DMS 273 treated with DMSO at 0.1 percent for 48 hours (cell line): ENCODE results near the gene PIF1.
"Not testable (repeated sequence)": the region's sequence is repeated elsewhere in the genome, so short reads cannot be mapped to it uniquely, and the experiment has no call there.

Experiments
- DNase-seq: peaks from one replicate; lab custom pipeline; 2025; lab: John Stamatoyannopoulos, UW

PIF1 gene

GRCh38 chr15:64808785-64809453 is 16.5 kb downstream of the PIF1 start:
- DNase-seq, result no peak

DNA sequence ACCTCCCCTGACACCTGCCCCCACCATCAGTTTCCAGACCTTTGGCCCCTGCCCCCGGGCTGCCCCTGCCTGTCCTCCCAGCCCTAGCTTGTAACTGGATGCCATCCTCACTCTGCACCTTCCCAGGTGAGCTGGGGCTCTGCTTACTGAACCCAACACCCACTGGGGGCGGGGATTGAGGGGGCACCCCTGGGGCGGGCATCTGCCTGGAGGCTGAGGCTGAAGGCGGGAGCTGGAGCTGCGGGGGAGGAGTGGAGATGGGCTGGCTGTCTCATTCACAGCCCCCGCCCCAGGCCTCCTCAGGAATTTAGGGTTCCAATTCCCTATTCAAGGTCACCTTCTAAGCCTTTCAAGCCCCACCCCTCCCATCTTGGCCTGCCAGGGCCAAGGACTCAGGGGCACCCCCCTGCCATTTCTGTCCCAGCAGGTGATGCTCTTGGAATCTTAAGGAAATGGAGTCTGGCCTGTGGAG is 17.7 kb downstream of the PIF1 start:
- no peak for DNase-seq

GRCh38 chr15:64807051-64807749 is 18.2 kb downstream of the PIF1 start:
- no peak for DNase-seq

- DNase-seq, result no peak
Observed at GRCh38 chr15:64806509-64806908, 18.9 kb downstream of the PIF1 start.

DNA sequence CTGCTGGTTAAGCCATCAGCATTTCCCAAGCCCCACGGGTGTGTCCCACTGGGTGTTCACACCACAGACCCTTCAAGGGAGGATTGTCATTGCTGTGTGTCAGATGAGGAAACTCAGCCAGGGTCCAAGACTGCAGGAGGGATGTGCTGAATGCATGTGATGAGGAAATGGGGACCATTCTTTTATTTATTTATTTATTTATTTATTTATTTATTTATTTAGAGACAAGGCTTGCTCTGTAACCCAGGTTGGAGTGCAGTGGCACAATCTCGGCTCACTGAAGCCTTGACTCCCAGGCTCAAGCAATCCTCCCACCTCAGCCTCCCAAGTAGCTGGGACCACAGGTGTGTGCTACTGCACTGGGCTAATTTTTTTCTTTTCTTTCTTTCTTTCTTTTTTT is 20.8 kb downstream of the PIF1 start:
- no peak for DNase-seq

DNA sequence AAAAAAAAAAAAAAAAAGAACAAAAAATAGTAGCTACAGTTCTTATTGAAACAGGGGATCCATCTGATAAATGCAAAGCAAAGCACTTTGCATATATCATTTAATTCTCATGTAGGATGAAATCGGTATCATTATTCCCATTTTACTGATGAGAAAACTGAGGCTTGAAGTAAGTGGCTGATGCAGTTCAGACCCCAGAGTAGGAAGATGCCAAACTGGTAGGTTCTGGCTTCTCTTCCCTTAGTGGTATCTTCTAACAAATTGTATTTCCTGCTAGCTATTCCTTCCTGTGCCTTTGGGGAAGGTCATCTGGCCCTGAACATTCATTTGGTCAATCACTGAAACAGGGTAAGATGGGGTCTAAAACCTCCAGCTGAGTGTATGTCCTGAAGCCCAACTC is 21.9 kb downstream of the PIF1 start:
- DNase-seq, result no peak

DNA sequence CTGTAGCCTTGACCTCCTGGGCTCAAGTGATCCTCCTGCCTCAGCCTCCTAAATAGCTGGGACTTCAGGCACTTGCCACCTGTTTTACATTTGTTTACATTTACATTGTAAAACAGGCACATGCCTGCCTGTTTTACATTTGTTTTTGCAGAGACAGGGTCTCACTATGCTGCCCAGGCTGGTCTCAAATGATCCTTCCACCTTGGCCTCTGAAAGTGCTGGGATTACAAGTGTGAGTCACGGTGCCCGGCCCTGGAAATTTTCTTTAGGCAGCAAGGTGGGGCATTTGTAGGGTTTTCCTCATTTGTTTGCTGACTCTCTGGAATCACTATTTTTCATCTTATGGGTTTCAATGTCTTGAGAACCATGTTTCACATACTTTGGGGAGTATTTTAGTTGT is 25.0 kb downstream of the PIF1 start:
- no peak for DNase-seq

DNA sequence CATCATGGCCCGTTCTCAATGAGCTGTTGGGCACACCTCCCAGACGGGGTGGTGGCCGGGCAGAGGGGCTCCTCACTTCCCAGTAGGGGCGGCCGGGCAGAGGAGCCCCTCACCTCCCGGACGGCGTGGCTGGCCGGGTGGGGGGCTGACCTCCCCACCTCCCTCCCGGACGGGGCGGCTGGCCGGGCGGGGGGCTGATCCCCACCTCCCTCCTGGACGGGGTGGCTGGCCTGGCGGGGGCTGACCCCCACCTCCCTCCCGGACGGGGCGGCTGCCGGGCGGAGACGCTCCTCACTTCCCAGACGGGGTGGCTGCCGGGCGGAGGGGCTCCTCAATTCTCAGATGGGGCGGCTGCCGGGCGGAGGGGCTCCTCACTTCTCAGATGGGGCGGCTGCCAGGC is 26.5 kb downstream of the PIF1 start:
- not testable (repeated sequence) for DNase-seq

- DNase-seq, result not testable (repeated sequence)
Observed at GRCh38 chr15:64795921-64796320, 29.5 kb downstream of the PIF1 start.

DNA sequence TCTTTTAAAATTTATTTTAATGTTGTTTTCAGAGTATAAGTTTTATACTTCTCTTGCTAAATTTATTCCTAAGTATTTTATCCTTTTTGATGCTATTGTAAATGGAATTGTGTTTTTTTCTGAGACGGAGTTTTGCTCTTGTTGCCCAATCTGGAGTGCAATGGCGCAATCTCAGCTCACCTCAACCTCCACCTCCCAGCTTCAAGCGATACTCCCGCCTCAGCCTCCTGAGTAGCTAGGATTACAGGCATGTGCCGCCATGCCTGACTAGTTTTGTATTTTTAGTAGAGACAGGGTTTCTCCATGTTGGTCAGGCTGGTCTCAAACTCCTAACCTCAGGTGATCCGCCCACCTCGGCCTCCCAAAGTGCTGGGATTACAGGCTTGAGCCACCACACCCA is 30.1 kb downstream of the PIF1 start:
- not testable (repeated sequence) for DNase-seq

GRCh38 chr15:64792282-64792681 is 33.2 kb downstream of the PIF1 start:
- DNase-seq, result no peak

GRCh38 chr15:64791401-64791800 is 34.0 kb downstream of the PIF1 start:
- no peak for DNase-seq

GRCh38 chr15:64783796-64784195 is 41.7 kb downstream of the PIF1 start:
- no peak for DNase-seq

- no peak for DNase-seq
Observed at GRCh38 chr15:64782751-64783150, 42.7 kb downstream of the PIF1 start.

DNA sequence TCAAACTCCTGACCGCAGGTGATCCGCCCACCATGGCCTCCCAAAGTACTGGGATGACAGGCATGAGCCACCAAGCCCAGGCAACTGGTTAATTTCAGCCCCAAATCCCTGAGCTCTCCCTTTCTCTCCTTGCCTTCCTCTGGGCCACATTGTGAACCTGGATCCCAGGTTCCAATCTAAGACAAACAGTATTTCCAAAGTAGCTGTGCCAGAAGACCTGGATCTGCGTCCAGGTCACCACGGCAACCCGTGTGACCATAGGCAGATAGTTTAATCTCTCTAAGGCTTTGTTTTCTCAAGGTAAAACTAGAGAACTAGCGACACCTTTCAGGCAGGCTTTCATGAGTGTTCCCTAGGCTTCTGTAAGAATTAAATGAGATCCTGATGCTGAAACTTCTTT is 44.1 kb downstream of the PIF1 start:
- no peak for DNase-seq

GRCh38 chr15:64780600-64781156 is 44.8 kb downstream of the PIF1 start:
- DNase-seq, result no peak

GRCh38 chr15:64779630-64780029 is 45.8 kb downstream of the PIF1 start:
- no peak for DNase-seq

GRCh38 chr15:64779024-64779423 is 46.4 kb downstream of the PIF1 start:
- DNase-seq, result no peak

DNA sequence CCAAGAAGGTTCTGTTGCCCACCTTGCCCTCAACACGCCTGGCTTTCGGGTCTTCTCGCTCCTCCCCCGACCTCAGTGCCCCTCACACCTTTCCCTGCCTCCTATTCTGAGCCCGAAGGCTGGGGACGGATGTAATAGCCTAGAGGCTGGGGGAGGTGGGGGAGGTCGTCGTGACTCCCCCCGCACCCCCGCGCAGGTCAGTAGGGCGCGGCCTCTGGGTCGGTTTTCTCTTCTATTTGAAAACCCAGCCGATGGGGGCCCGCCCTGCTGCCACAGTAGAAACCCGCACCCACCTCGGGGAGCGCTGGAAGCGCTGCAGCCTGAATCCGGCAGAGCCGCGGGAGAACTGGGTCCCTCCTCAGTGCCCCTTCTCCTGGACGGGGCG is 49.1 kb downstream of the PIF1 start:
- DNase-seq, result no peak

DNA sequence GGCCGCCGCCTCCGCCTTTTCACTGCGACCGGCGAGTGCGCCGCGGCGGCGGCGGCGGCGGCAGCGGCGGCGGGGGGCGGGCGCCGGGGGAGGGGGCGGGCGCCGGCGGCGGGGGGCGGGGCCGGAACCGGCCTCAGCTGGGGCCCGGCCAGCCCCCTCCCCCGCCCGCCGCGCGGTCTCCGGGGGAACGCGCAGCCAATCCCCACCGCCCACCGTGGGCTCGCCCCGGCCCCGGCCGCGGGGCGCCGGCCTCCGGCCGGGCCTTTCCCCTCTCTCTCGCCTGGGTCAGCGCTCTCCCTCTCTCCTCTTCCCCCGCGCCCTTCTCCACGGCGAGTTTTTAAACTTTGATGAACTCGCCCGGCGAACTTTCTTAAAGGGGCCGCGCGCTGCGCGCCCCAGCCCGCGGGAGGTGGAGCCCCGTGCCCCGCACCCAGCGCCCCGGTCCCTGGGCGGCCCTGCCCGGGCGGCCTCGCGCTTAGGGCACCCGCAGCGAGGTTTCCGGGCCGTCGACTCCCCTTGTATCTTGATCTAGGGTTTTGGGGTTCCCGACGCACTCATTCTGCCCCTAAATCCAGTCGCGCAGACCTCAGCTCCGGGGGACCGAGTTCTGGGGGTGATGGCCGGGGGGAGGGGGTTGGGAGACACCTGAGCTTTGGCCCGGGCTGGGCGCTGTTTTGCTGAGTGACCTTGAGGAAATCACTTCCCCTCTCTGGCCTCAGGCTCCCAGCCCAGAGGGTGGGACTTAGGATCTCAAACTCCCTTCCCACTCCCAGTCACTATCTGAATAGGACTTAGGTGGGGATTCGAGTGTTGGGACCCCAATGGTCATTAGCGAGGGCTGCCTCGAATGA is 49.7 kb downstream of the PIF1 start, which contains the start of gene RBPMS2:
TSS of gene RBPMS2 (minus strand) at position 39 of the 851 bp plus-strand sequence. CDS start 270 bp downstream, outside the sequence.
- DNase-seq, result no peak

- no peak for DNase-seq
Observed at GRCh38 chr15:64774629-64775493, 50.6 kb downstream of the PIF1 start.
